RWPE2 (cell line): Measurements from ENCODE around the gene ZNF511.

ENCODE experiments used
- ATAC-seq: fragments of 200-7000 bp; cut with Tn5 transposase; 3 replicates; pipeline ENCODE4 v1.9.1; 2021; ENCODE audit warnings: low read depth
- DNase-seq: peaks from one replicate; pipeline ENCODE4 v3.0.0-alpha.2; 2020; ENCODE audit warnings: low spot score
- H3K27ac ChIP-seq: fragments of 450-650 bp; 2 replicates; pipeline ENCODE4 v1.5.1; 2017; ENCODE audit warnings: mild to moderate bottlenecking; ENCODE audit not compliant: poor library complexity, severe bottlenecking
- H3K27me3 ChIP-seq: fragments of 250-450 bp; sonication (Bioruptor Pico); 2 replicates; pipeline ENCODE4 v1.5.1; 2021; ENCODE audit warnings: mild to moderate bottlenecking, moderate library complexity; ENCODE audit not compliant: insufficient read depth, poor library complexity, severe bottlenecking
- H3K36me3 ChIP-seq: fragments of 250-450 bp; sonication (Bioruptor Pico); 2 replicates; pipeline ENCODE4 v1.5.1; 2020; ENCODE audit warnings: low read depth, mild to moderate bottlenecking, moderate library complexity
- H3K4me1 ChIP-seq: fragments of 250-450 bp; sonication (Bioruptor Pico); 2 replicates; pipeline ENCODE4 v1.5.1; 2021; ENCODE audit warnings: mild to moderate bottlenecking, moderate library complexity; ENCODE audit not compliant: insufficient read depth, poor library complexity, severe bottlenecking
- H3K4me3 ChIP-seq: fragments of 250-450 bp; sonication (Bioruptor Pico); 2 replicates; pipeline ENCODE4 v1.5.1; 2021; ENCODE audit warnings: mild to moderate bottlenecking, moderate library complexity; ENCODE audit not compliant: severe bottlenecking
- H3K9me3 ChIP-seq: fragments of 250-450 bp; sonication (Bioruptor Pico); 2 replicates; pipeline ENCODE4 v1.5.1; 2021; ENCODE audit warnings: mild to moderate bottlenecking, moderate library complexity; ENCODE audit not compliant: severe bottlenecking
- CTCF ChIP-seq: fragments of 450-650 bp; IDR thresholded peaks from one replicate; pipeline ENCODE4 v1.5.1; 2017; ENCODE audit warnings: mild to moderate bottlenecking, moderate library complexity; ENCODE audit not compliant: poor library complexity, severe bottlenecking

ZNF511 gene

GRCh38 chr10:133308421-133309099, at the start of gene ZNF511, which contains the start of gene TUBGCP2:
TSS of gene ZNF511 (plus strand) at chr10:133308914. CDS start at chr10:133308944, 30 bp downstream.
TSS of gene TUBGCP2 (minus strand) at chr10:133308872. CDS start at chr10:133302941, 5,931 bp downstream.
- ATAC-seq (peak; percentile 68), DNase-seq (no peak)
- Histone ChIP-seq H3K27ac (peak within 1 kb of the TSS; percentile 66), H3K9me3 (no peaks in the 10 kb centered on the region), H3K4me3 (peak within 1 kb of the TSS; percentile 97), H3K27me3 (no peaks in the 10 kb centered on the region), H3K36me3 (peaks cover 32% of the 10 kb centered on the region), H3K4me1 (peaks cover 3% of the 10 kb centered on the region)
- TF ChIP-seq CTCF: no peak

- Histone ChIP-seq H3K27me3 (no peaks in the 10 kb centered on the region), H3K4me1 (peaks cover 40% of the 10 kb centered on the region), H3K27ac (peak overlapping the region; percentile 83), H3K36me3 (no peaks in the 10 kb centered on the region), H3K9me3 (no peaks in the 10 kb centered on the region), H3K4me3 (no peak overlapping the region)
- TF ChIP-seq CTCF: no peak
- ATAC-seq (peak; percentile 0), DNase-seq (no peak)
Observed at GRCh38 chr10:133259602-133259989, 49.1 kb upstream of the ZNF511 start.

GRCh38 chr10:133260895-133261725, 47.6 kb upstream of the ZNF511 start:
- TF ChIP-seq CTCF: no peak
- Histone ChIP-seq H3K4me1 (peaks cover 40% of the 10 kb centered on the region), H3K36me3 (no peaks in the 10 kb centered on the region), H3K27ac (peak overlapping the region; percentile 76), H3K9me3 (no peaks in the 10 kb centered on the region), H3K4me3 (peak overlapping the region; percentile 88), H3K27me3 (no peaks in the 10 kb centered on the region)
- no peak for DNase-seq
- peak; percentile 12; the same call in 2 of the 3 replicates for ATAC-seq

GRCh38 chr10:133261726-133262325, 46.9 kb upstream of the ZNF511 start:
- Histone ChIP-seq H3K9me3 (no peaks in the 10 kb centered on the region), H3K27ac (peak overlapping the region; percentile 76), H3K4me1 (peaks cover 40% of the 10 kb centered on the region), H3K36me3 (no peaks in the 10 kb centered on the region), H3K27me3 (no peaks in the 10 kb centered on the region), H3K4me3 (peak overlapping the region; percentile 88)
- no peak for TF ChIP-seq CTCF
- ATAC-seq (peak; percentile 18; the same call in 1 of the 3 replicates), DNase-seq (no peak)
